Measurements from ENCODE around the gene FAM118A.

GRCh38 chr22:45321827-45322226, 12.1 kb downstream of the FAM118A start:
- TF ChIP-seq CTCF (IDR thresholded peaks at IDR 0.05) (no peak), POLR2A (IDR thresholded peaks at IDR 0.05) (no peak)

Measured in right lobe of liver (tissue), 4 donors.